ENCODE data around the gene ZNF609.
A peak's percentile ranks its signal among the peaks of the same experiment; 100 is the strongest.
"Not testable (repeated sequence)": the region's sequence is repeated elsewhere in the genome, so short reads cannot be mapped to it uniquely, and the experiment has no call there.

Gene ZNF609

GRCh38 chr15:64619880-64620839 is 159.8 kb downstream of the ZNF609 start:
- peak; percentile 44 for DNase-seq (ENCODE audit: low read depth)

GRCh38 chr15:64621056-64621455 is 160.7 kb downstream of the ZNF609 start:
- DNase-seq (ENCODE audit: low read depth): no peak

GRCh38 chr15:64622410-64623260 is 162.3 kb downstream of the ZNF609 start:
- DNase-seq (ENCODE audit: low read depth): no peak

- no peak for DNase-seq (ENCODE audit: low read depth)
Observed at GRCh38 chr15:64623347-64623996, 163.1 kb downstream of the ZNF609 start.

- DNase-seq (ENCODE audit: low read depth): no peak
Observed at GRCh38 chr15:64624242-64624641, 163.9 kb downstream of the ZNF609 start.

- DNase-seq (ENCODE audit: low read depth): no peak
Observed at GRCh38 chr15:64629063-64629462, 168.7 kb downstream of the ZNF609 start.

- DNase-seq (ENCODE audit: low read depth): no peak
Observed at GRCh38 chr15:64630396-64631107, 170.2 kb downstream of the ZNF609 start.

- DNase-seq (ENCODE audit: low read depth): not testable (repeated sequence)
Observed at GRCh38 chr15:64632639-64633038, 172.3 kb downstream of the ZNF609 start.

- no peak for DNase-seq (ENCODE audit: low read depth)
Observed at GRCh38 chr15:64633332-64633731, 173.0 kb downstream of the ZNF609 start.

- no peak for DNase-seq (ENCODE audit: low read depth)
Observed at GRCh38 chr15:64634027-64634426, 173.6 kb downstream of the ZNF609 start.

- DNase-seq (ENCODE audit: low read depth): no peak
Observed at GRCh38 chr15:64634576-64635498, 174.5 kb downstream of the ZNF609 start.

GRCh38 chr15:64635499-64636495 is 175.4 kb downstream of the ZNF609 start:
- DNase-seq (ENCODE audit: low read depth): peak; percentile 41

- DNase-seq (ENCODE audit: low read depth): no peak
Observed at GRCh38 chr15:64636556-64636955, 176.2 kb downstream of the ZNF609 start.

GRCh38 chr15:64637412-64637811 is 177.0 kb downstream of the ZNF609 start:
- DNase-seq (ENCODE audit: low read depth): no peak

GRCh38 chr15:64639744-64640143 is 179.4 kb downstream of the ZNF609 start:
- not testable (repeated sequence) for DNase-seq (ENCODE audit: low read depth)

GRCh38 chr15:64640146-64640871 is 179.9 kb downstream of the ZNF609 start:
- no peak for DNase-seq (ENCODE audit: low read depth)

GRCh38 chr15:64642875-64643274 is 182.5 kb downstream of the ZNF609 start:
- DNase-seq (ENCODE audit: low read depth): no peak

GRCh38 chr15:64643685-64644084 is 183.3 kb downstream of the ZNF609 start:
- DNase-seq (ENCODE audit: low read depth): no peak
